GM21619 (cell line): ENCODE measurements around the gene SSRP1.
A peak's percentile ranks its signal among the peaks of the same experiment; 100 is the strongest.
"Not testable (repeated sequence)": the region's sequence is repeated elsewhere in the genome, so short reads cannot be mapped to it uniquely, and the experiment has no call there.

ENCODE experiments used
- ATAC-seq: cut with Tn5 transposase; IDR thresholded peaks from one replicate; pipeline ENCODE4 v1.9.1; 2021; ENCODE audit not compliant: unreplicated experiment

Gene SSRP1

GRCh38 chr11:57335343-57336110 is at the start of gene SSRP1:
Gene SSRP1, minus strand, starts transcription at chr11:57335892. Its CDS starts 771 bp downstream, at chr11:57335121.
- ATAC-seq, result peak; percentile 99

- no peak for ATAC-seq
Observed at GRCh38 chr11:57380975-57381374, 45.3 kb upstream of the SSRP1 start, which contains the start of gene PRG3. Gene PRG3, minus strand, starts transcription at chr11:57381150. Its CDS starts 442 bp downstream, at chr11:57380708.

GRCh38 chr11:57379732-57380131 is 44.0 kb upstream of the SSRP1 start:
- ATAC-seq, result no peak

GRCh38 chr11:57378186-57378585 is 42.5 kb upstream of the SSRP1 start:
- ATAC-seq, result no peak

- ATAC-seq, result no peak
Observed at GRCh38 chr11:57377107-57377506, 41.4 kb upstream of the SSRP1 start.

GRCh38 chr11:57376095-57377090 is 40.7 kb upstream of the SSRP1 start:
- no peak for ATAC-seq

- ATAC-seq, result no peak
Observed at GRCh38 chr11:57375490-57375889, 39.8 kb upstream of the SSRP1 start.

- ATAC-seq, result no peak
Observed at GRCh38 chr11:57374966-57375365, 39.3 kb upstream of the SSRP1 start.

GRCh38 chr11:57373146-57373545 is 37.5 kb upstream of the SSRP1 start:
- no peak for ATAC-seq

- ATAC-seq, result no peak
Observed at GRCh38 chr11:57370941-57371340, 35.2 kb upstream of the SSRP1 start.

- ATAC-seq, result no peak
Observed at GRCh38 chr11:57370251-57370650, 34.6 kb upstream of the SSRP1 start.

- no peak for ATAC-seq
Observed at GRCh38 chr11:57368845-57369232, 33.1 kb upstream of the SSRP1 start.

GRCh38 chr11:57368106-57368844 is 32.6 kb upstream of the SSRP1 start:
- no peak for ATAC-seq

GRCh38 chr11:57364851-57365660 is 29.4 kb upstream of the SSRP1 start:
- no peak for ATAC-seq

- no peak for ATAC-seq
Observed at GRCh38 chr11:57363131-57364080, 27.7 kb upstream of the SSRP1 start.

GRCh38 chr11:57361926-57362325 is 26.2 kb upstream of the SSRP1 start:
- ATAC-seq, result no peak

GRCh38 chr11:57361420-57361819 is 25.7 kb upstream of the SSRP1 start:
- not testable (repeated sequence) for ATAC-seq

- no peak for ATAC-seq
Observed at GRCh38 chr11:57360991-57361390, 25.3 kb upstream of the SSRP1 start.
